ENCODE data around the gene SPIN1.

SPIN1 gene

GRCh38 chr9:88359974-88360373 is 28.3 kb upstream of the SPIN1 start:
- H3K4me3 ChIP-seq (ENCODE audit: control insufficient read depth, low read depth, low read length), result no peak overlapping the region
- TF ChIP-seq CTCF (conservative IDR thresholded peaks at IDR 0.05; ENCODE audit: control insufficient read depth, insufficient read depth, low read depth, low read length), result no peak
- no peak for DNase-seq (ENCODE audit: low read depth)

GRCh38 chr9:88362681-88363080 is 25.6 kb upstream of the SPIN1 start:
- no peak overlapping the region for H3K4me3 ChIP-seq (ENCODE audit: control insufficient read depth, low read depth, low read length)
- DNase-seq (ENCODE audit: low read depth), result no peak
- no peak for TF ChIP-seq CTCF (conservative IDR thresholded peaks at IDR 0.05; ENCODE audit: control insufficient read depth, insufficient read depth, low read depth, low read length)

GRCh38 chr9:88363661-88364060 is 24.6 kb upstream of the SPIN1 start:
- no peak for TF ChIP-seq CTCF (conservative IDR thresholded peaks at IDR 0.05; ENCODE audit: control insufficient read depth, insufficient read depth, low read depth, low read length)
- H3K4me3 ChIP-seq (ENCODE audit: control insufficient read depth, low read depth, low read length), result no peak overlapping the region
- DNase-seq (ENCODE audit: low read depth), result no peak

GRCh38 chr9:88364706-88365105 is 23.5 kb upstream of the SPIN1 start:
- H3K4me3 ChIP-seq (ENCODE audit: control insufficient read depth, low read depth, low read length), result no peak overlapping the region
- TF ChIP-seq CTCF (conservative IDR thresholded peaks at IDR 0.05; ENCODE audit: control insufficient read depth, insufficient read depth, low read depth, low read length), result no peak
- no peak for DNase-seq (ENCODE audit: low read depth)

- TF ChIP-seq CTCF (conservative IDR thresholded peaks at IDR 0.05; ENCODE audit: control insufficient read depth, insufficient read depth, low read depth, low read length), result no peak
- no peak for DNase-seq (ENCODE audit: low read depth)
- no peak overlapping the region for H3K4me3 ChIP-seq (ENCODE audit: control insufficient read depth, low read depth, low read length)
These were observed 17.9 kb upstream of the SPIN1 start for GRCh38 chr9:88370346-88370745.

- no peak overlapping the region for H3K4me3 ChIP-seq (ENCODE audit: control insufficient read depth, low read depth, low read length)
- TF ChIP-seq CTCF (conservative IDR thresholded peaks at IDR 0.05; ENCODE audit: control insufficient read depth, insufficient read depth, low read depth, low read length), result no peak
- no peak for DNase-seq (ENCODE audit: low read depth)
These were observed 16.1 kb upstream of the SPIN1 start for GRCh38 chr9:88372103-88372654.

GRCh38 chr9:88373045-88373444 is 15.2 kb upstream of the SPIN1 start:
- TF ChIP-seq CTCF (conservative IDR thresholded peaks at IDR 0.05; ENCODE audit: control insufficient read depth, insufficient read depth, low read depth, low read length), result no peak
- no peak for DNase-seq (ENCODE audit: low read depth)
- no peak overlapping the region for H3K4me3 ChIP-seq (ENCODE audit: control insufficient read depth, low read depth, low read length)

All from fibroblast of mammary gland (primary cell).